IPS-15b (cell line): ENCODE measurements around the gene ESR2.

ENCODE experiments used
- H3K27me3 ChIP-seq: one replicate; pipeline ENCODE4 v1.6.1; 2013; ENCODE audit warnings: low read length; ENCODE audit not compliant: control insufficient read depth, insufficient read depth
- H3K36me3 ChIP-seq: one replicate; pipeline ENCODE4 v1.6.1; 2013; ENCODE audit warnings: low read length; ENCODE audit not compliant: control insufficient read depth, insufficient read depth
- H3K4me1 ChIP-seq: one replicate; pipeline ENCODE4 v1.6.1; 2013; ENCODE audit warnings: mild to moderate bottlenecking, low read length; ENCODE audit not compliant: control insufficient read depth, insufficient read depth
- H3K4me3 ChIP-seq: one replicate; pipeline ENCODE4 v1.5.1; 2013; ENCODE audit warnings: low read depth, low read length
- H3K9ac ChIP-seq: one replicate; pipeline ENCODE4 v1.6.1; 2013; ENCODE audit warnings: low read depth, mild to moderate bottlenecking, low read length
- H3K9me3 ChIP-seq: one replicate; pipeline ENCODE4 v1.6.1; 2013; ENCODE audit warnings: mild to moderate bottlenecking, low read length; ENCODE audit not compliant: control insufficient read depth, insufficient read depth

Gene ESR2

GRCh38 chr14:64098120-64098519 lies 196.1 kb downstream of the ESR2 start:
- H3K4me1 ChIP-seq, result peaks cover 5% of the 10 kb centered on the region
- no peaks in the 10 kb centered on the region for H3K9me3 ChIP-seq
- H3K4me3 ChIP-seq, result no peak overlapping the region
- no peaks in the 10 kb centered on the region for H3K27me3 ChIP-seq
- H3K36me3 ChIP-seq, result peaks cover 5% of the 10 kb centered on the region
- no peak overlapping the region for H3K9ac ChIP-seq

DNA sequence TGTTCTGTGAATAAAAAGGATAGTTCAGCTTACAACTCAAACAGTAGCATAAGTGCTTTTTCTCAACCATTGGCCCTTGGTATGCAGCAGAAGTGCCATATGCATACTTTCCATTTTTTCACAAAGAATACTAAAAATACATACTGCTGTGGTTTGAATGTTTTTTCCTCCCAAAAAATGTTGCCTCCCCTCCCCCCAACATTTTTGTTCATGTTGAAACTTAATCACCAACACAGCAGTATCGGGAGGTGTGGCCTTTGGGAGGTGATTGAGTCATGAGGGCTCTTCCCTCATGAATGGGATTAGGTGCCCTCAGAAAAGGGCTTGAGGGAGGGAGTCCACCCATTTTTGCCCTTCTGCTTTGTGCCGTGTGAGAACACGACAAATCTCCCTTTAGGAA lies 198.6 kb downstream of the ESR2 start:
- no peaks in the 10 kb centered on the region for H3K9me3 ChIP-seq
- no peaks in the 10 kb centered on the region for H3K27me3 ChIP-seq
- peaks cover 5% of the 10 kb centered on the region for H3K36me3 ChIP-seq
- H3K9ac ChIP-seq, result no peak overlapping the region
- H3K4me3 ChIP-seq, result no peak overlapping the region
- H3K4me1 ChIP-seq, result peaks cover 5% of the 10 kb centered on the region

DNA sequence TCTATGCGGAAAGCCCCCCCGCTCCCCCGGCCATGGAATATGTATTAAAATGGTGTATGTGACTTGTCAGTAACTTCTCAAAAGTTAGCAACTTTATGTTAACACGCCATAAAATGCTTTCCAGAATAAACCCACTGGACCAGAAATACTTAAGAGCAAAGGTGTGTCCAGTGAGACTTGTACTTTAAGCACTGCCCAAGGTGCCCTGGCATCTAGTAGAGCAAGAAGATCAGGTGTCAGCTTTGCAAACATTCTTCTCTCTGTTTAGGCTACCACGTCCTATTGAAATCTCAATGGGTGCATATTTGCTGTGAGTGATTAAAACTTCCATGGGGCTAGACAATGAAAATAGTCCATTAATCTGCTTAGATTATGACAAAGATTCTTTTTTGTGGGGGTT lies 201.2 kb downstream of the ESR2 start:
- Histone ChIP-seq H3K4me3 (no peak overlapping the region), H3K9me3 (no peaks in the 10 kb centered on the region), H3K9ac (no peak overlapping the region), H3K36me3 (peaks cover 2% of the 10 kb centered on the region), H3K4me1 (peaks cover 13% of the 10 kb centered on the region), H3K27me3 (no peaks in the 10 kb centered on the region)

- Histone ChIP-seq H3K4me1 (peaks cover 13% of the 10 kb centered on the region), H3K9me3 (no peaks in the 10 kb centered on the region), H3K27me3 (no peaks in the 10 kb centered on the region), H3K4me3 (no peak overlapping the region), H3K9ac (no peak overlapping the region), H3K36me3 (no peaks in the 10 kb centered on the region)
Observed at GRCh38 chr14:64092338-64092737, 201.8 kb downstream of the ESR2 start.

DNA sequence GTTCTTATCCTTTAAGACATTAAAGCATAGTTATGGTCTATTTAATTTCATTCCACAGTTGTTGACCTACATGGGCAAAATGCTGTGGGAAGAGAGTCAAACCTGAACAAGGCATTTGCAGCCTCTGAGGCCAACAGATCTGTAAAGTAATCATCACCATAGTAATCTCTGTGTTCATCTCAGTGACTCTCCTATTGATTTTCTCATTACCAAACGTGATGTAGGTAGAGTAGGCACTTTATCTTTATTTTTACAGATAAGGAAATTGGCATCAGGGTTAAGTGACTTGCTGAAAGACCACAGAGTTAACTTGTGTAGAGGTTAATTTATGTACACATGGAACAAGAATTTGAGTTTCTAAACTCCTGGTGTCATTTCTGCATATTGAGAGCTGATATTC lies 203.0 kb downstream of the ESR2 start:
- no peaks in the 10 kb centered on the region for H3K27me3 ChIP-seq
- no peaks in the 10 kb centered on the region for H3K36me3 ChIP-seq
- peaks cover 13% of the 10 kb centered on the region for H3K4me1 ChIP-seq
- H3K9me3 ChIP-seq, result no peaks in the 10 kb centered on the region
- H3K9ac ChIP-seq, result no peak overlapping the region
- H3K4me3 ChIP-seq, result no peak overlapping the region

DNA sequence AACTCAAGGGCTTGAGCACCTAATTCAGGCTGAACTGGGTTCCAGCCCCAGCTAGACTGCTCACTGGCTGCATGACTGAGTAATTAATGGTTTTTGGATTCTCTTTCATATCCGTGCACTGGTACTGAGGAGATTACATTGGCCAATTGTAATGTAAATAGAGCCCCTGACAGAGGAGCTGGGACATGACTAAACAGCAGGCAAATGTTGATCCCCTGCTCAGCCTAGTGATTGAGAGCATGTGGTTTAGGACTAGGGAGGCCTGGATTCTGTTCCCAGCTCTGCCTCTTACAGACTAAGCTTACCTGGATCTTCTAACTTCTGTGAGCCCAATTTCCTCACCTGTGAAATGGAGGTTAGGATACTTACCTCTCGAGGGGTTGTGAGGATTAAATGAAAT lies 204.3 kb downstream of the ESR2 start:
- Histone ChIP-seq H3K36me3 (no peaks in the 10 kb centered on the region), H3K4me3 (no peak overlapping the region), H3K9me3 (no peaks in the 10 kb centered on the region), H3K27me3 (no peaks in the 10 kb centered on the region), H3K4me1 (peaks cover 9% of the 10 kb centered on the region), H3K9ac (no peak overlapping the region)

DNA sequence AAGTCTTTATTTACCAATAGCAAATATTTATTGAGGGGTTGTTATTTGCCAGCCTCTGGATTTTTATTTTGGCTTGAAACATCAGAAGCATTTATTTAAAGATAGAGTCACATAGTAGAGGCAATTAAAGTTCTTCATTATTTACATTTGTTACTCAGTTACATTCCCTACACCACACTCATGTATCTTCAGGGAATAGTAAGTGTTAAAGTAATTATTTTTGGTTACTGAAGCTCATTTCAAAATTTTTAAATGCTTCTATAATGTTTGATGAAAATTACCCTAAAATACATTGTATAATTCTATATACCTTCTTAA lies 205.6 kb downstream of the ESR2 start:
- Histone ChIP-seq H3K9me3 (no peaks in the 10 kb centered on the region), H3K36me3 (no peaks in the 10 kb centered on the region), H3K27me3 (no peaks in the 10 kb centered on the region), H3K4me3 (no peak overlapping the region), H3K4me1 (peaks cover 9% of the 10 kb centered on the region), H3K9ac (no peak overlapping the region)

DNA sequence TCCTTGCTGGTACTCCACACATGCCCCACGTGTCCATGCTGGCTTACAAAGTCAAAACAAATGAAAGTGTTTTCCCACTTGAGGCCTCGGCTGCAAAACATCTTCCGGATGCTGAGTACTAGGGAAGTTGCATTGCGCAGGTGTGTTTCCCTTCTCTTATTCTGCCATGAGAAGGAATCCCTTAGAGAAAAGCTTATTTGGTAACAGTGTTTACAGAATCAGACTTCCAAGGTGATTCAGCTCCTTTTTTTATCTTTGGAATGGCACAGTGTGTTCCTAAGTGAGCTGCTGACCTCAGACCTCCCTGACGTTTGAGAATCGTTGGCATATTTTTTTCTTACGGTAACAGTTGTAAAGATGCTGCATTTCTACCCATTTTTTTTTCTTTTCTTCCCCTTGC lies 211.3 kb downstream of the ESR2 start:
- no peak overlapping the region for H3K4me3 ChIP-seq
- H3K4me1 ChIP-seq, result no peaks in the 10 kb centered on the region
- H3K27me3 ChIP-seq, result no peaks in the 10 kb centered on the region
- peaks cover 6% of the 10 kb centered on the region for H3K36me3 ChIP-seq
- H3K9me3 ChIP-seq, result no peaks in the 10 kb centered on the region
- H3K9ac ChIP-seq, result no peak overlapping the region

DNA sequence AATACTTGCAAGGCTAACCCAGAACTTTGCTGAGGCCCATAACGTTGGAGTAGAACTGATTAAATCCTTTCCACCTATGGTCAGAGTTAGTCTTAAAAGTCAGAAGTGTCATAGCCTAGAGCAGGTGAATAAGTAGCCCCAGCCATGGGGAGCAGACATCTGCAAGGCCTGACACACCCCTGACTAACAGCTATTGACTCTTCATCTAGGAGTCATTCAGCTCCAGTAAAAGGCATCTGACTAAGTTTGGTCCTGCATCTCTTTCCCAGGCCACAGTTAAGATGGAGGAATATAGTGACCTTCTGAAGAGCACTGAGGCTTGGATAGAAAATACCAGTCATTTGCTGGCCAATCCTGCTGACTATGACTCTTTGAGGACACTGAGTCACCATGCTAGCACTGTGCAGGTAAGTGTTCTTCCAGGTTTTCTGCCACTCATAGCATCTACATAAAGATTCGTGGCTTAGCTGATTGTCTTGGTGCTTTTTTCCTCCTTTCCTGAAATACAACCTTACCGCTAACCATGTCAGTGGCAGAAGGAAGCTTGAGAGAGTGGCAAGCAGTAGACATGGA lies 212.9 kb downstream of the ESR2 start:
- Histone ChIP-seq H3K36me3 (peaks cover 6% of the 10 kb centered on the region), H3K4me1 (no peaks in the 10 kb centered on the region), H3K27me3 (no peaks in the 10 kb centered on the region)

GRCh38 chr14:64080452-64080851 lies 213.7 kb downstream of the ESR2 start:
- Histone ChIP-seq H3K9ac (no peak overlapping the region), H3K4me1 (peaks cover 3% of the 10 kb centered on the region), H3K9me3 (no peaks in the 10 kb centered on the region), H3K4me3 (no peak overlapping the region), H3K27me3 (no peaks in the 10 kb centered on the region), H3K36me3 (peaks cover 6% of the 10 kb centered on the region)

More for the DNA sequence above, 212.9 kb downstream of the ESR2 start:
- H3K4me3 ChIP-seq, result no peak overlapping the region
- no peak overlapping the region for H3K9ac ChIP-seq
- no peaks in the 10 kb centered on the region for H3K9me3 ChIP-seq

- Histone ChIP-seq H3K27me3 (no peaks in the 10 kb centered on the region), H3K4me1 (peaks cover 10% of the 10 kb centered on the region), H3K36me3 (peaks cover 5% of the 10 kb centered on the region), H3K4me3 (no peak overlapping the region), H3K9ac (no peak overlapping the region), H3K9me3 (no peaks in the 10 kb centered on the region)
Observed at GRCh38 chr14:64075613-64076005, 218.6 kb downstream of the ESR2 start.

DNA sequence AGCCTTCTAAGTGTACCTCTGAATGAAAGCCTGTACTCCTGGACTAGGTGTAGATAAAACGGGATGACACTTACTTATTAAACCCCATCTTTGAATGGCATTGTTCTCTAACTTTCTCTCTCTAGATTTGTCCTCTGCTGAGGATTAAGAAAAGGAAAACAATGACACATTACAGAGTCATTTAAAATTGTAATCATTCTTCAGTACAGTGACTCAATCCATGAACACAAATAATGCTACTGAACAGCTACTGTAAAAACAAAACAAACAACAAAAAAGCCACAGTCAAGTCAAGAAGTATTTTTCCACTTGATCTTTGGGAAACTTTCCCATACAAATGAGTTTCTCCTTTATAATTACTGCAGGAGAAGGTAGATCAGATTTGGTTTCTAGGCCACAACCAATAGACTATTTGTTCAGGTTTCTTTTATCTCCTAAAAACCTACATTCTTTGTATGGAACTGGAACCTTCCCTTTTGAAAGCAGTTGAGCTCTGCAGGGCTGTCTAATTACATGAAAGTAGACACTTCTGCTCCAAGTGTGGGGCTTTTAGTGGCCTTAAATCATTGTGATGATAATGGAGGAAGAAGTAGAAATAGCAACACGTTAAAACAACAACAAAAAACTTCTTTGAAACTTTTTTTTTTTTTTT lies 219.1 kb downstream of the ESR2 start:
- Histone ChIP-seq H3K9me3 (no peaks in the 10 kb centered on the region), H3K4me3 (no peak overlapping the region), H3K27me3 (no peaks in the 10 kb centered on the region), H3K4me1 (peaks cover 10% of the 10 kb centered on the region), H3K9ac (no peak overlapping the region), H3K36me3 (peaks cover 5% of the 10 kb centered on the region)
